Measurements from ENCODE around the gene DIDO1. TPM values are rescaled to one million over a fixed set of nuclear protein-coding genes. Genes with fewer than 3 reads are reported as not detected.

Gene DIDO1
- total RNA-seq, 2 donors from 2014 or later: 68.5 to 75.9 TPM

GRCh38 chr20:62831854-62832211, 94.5 kb downstream of the DIDO1 start:
- TF ChIP-seq, protein P1, sequence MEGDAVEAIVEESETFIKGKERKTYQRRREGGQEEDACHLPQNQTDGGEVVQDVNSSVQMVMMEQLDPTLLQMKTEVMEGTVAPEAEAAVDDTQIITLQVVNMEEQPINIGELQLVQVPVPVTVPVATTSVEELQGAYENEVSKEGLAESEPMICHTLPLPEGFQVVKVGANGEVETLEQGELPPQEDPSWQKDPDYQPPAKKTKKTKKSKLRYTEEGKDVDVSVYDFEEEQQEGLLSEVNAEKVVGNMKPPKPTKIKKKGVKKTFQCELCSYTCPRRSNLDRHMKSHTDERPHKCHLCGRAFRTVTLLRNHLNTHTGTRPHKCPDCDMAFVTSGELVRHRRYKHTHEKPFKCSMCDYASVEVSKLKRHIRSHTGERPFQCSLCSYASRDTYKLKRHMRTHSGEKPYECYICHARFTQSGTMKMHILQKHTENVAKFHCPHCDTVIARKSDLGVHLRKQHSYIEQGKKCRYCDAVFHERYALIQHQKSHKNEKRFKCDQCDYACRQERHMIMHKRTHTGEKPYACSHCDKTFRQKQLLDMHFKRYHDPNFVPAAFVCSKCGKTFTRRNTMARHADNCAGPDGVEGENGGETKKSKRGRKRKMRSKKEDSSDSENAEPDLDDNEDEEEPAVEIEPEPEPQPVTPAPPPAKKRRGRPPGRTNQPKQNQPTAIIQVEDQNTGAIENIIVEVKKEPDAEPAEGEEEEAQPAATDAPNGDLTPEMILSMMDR (IDR thresholded peaks at IDR 0.05): no peak
- TF ChIP-seq POLR2AphosphoS5 (IDR thresholded peaks at IDR 0.05) (no peak), POLR2A (IDR thresholded peaks at IDR 0.05) (no peak)
- peak overlapping the region; percentile 11 to 41 for H3K27ac ChIP-seq
- no peak for DNase-seq (ENCODE audit: low spot score)
- no peaks in the 10 kb centered on the region for H3K36me3 ChIP-seq
- H3K4me1 ChIP-seq (replicated peaks): peaks cover 7% of the 10 kb centered on the region
- WGBS: 71% methylated on average over 10 of the region's 10 CpGs
- no peaks in the 10 kb centered on the region for H3K27me3 ChIP-seq (replicated peaks; ENCODE audit: insufficient read depth)
- no peak overlapping the region for H3K4me3 ChIP-seq
- no peaks in the 10 kb centered on the region for H3K9me3 ChIP-seq
- intact Hi-C loops (cut with DNase I): no loop called here

DNA sequence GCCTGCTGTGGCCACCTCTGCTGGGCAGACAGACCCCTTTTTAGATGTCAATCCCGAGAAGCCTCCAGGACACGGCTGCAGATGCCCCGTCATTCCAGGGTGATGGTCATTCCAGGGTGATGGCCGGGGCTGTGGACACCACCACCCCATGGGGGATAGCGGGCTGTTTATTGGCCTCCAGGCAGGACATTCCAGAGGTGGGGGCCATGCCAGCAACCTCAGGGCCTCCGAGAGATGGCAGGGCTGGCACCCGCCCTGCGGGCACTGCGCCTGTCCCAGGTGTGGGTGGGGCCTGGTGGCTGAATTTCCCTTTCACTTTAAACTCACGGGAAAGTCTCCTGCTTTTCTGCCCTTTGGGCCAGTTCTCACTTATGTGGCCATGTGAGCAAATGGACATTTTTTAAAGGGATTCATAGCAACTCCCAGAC, 94.9 kb downstream of the DIDO1 start:
- no peaks in the 10 kb centered on the region for H3K9me3 ChIP-seq
- no peaks in the 10 kb centered on the region for H3K27me3 ChIP-seq (replicated peaks; ENCODE audit: insufficient read depth)
- no peaks in the 10 kb centered on the region for H3K36me3 ChIP-seq
- H3K4me1 ChIP-seq (replicated peaks): peaks cover 7% of the 10 kb centered on the region
- 44% methylated on average over 9 of the region's 10 CpGs for WGBS
- intact Hi-C loops (cut with DNase I): no loop called here
- no peak overlapping the region for H3K4me3 ChIP-seq
- peak; percentile 70 for DNase-seq (ENCODE audit: low spot score)
- peak overlapping the region in 1 of 2 donors; percentile 41 for H3K27ac ChIP-seq
- TF ChIP-seq POLR2AphosphoS5 (IDR thresholded peaks at IDR 0.05) (peak; percentile 50), POLR2A (IDR thresholded peaks at IDR 0.05) (no peak)

- Histone ChIP-seq H3K27ac (no peak overlapping the region), H3K4me1 (replicated peaks) (peaks cover 7% of the 10 kb centered on the region), H3K9me3 (no peaks in the 10 kb centered on the region), H3K27me3 (replicated peaks; ENCODE audit: insufficient read depth) (no peaks in the 10 kb centered on the region), H3K4me3 (no peak overlapping the region), H3K36me3 (no peaks in the 10 kb centered on the region)
- no peak for DNase-seq (ENCODE audit: low spot score)
- intact Hi-C loops (cut with DNase I): no loop called here
- WGBS: 87% methylated on average over 21 of the region's 22 CpGs
- no peak for TF ChIP-seq POLR2AphosphoS5 (IDR thresholded peaks at IDR 0.05)
- TF ChIP-seq, protein P1 (IDR thresholded peaks at IDR 0.05): no peak
- TF ChIP-seq POLR2A (IDR thresholded peaks at IDR 0.05): no peak
Measured at GRCh38 chr20:62830821-62831220, 95.5 kb downstream of the DIDO1 start.

GRCh38 chr20:62830251-62830650, 96.1 kb downstream of the DIDO1 start:
- no peaks in the 10 kb centered on the region for H3K36me3 ChIP-seq
- intact Hi-C loops (cut with DNase I): no loop called here
- DNase-seq (ENCODE audit: low spot score): no peak
- no peak overlapping the region for H3K27ac ChIP-seq
- no peaks in the 10 kb centered on the region for H3K9me3 ChIP-seq
- 91% methylated on average over 13 of the region's 14 CpGs for WGBS
- H3K4me1 ChIP-seq (replicated peaks): peaks cover 7% of the 10 kb centered on the region
- H3K27me3 ChIP-seq (replicated peaks; ENCODE audit: insufficient read depth): no peaks in the 10 kb centered on the region
- H3K4me3 ChIP-seq: no peak overlapping the region
- no peak for TF ChIP-seq POLR2A (IDR thresholded peaks at IDR 0.05)
- TF ChIP-seq, protein P1 (IDR thresholded peaks at IDR 0.05): no peak

GRCh38 chr20:62829231-62830230, 96.8 kb downstream of the DIDO1 start:
- WGBS: 89% methylated on average over 31 of the region's 32 CpGs
- no peak for DNase-seq (ENCODE audit: low spot score)
- intact Hi-C loops (cut with DNase I): no loop called here
- H3K27me3 ChIP-seq (replicated peaks; ENCODE audit: insufficient read depth): no peaks in the 10 kb centered on the region
- TF ChIP-seq POLR2AphosphoS5 (IDR thresholded peaks at IDR 0.05) (no peak), POLR2A (IDR thresholded peaks at IDR 0.05) (no peak)
- TF ChIP-seq, protein P1 (IDR thresholded peaks at IDR 0.05): no peak
- no peak overlapping the region for H3K4me3 ChIP-seq
- no peaks in the 10 kb centered on the region for H3K9me3 ChIP-seq
- no peak overlapping the region for H3K27ac ChIP-seq
- H3K36me3 ChIP-seq: no peaks in the 10 kb centered on the region
- peaks cover 7% of the 10 kb centered on the region for H3K4me1 ChIP-seq (replicated peaks)
